Measurements from ENCODE around the gene MELK.

DNA sequence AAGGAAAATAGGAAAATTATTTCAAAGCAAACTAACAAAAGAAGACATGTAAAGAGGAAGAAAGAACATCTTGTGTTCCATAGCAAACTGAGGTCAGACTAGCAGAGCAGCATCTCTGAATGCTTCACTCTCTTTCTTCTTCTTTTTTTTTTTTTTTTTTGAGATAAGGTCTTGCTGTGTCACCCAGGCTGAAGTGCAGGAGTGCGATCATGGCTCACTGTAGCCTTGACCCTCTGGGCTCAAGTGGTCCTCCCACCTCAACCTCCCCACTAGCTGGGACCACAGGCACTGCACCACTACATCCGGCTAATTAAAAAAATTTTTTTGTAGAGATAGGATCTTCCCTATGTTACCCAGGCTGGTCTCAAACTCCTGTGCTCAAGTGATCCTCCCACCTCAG is 36.6 kb downstream of the MELK start:
- TF ChIP-seq CTCF (IDR thresholded peaks at IDR 0.05 in 4 of 5, conservative IDR thresholded peaks at IDR 0.05 in 1 of 5), result no peak
- TF ChIP-seq POLR2A (IDR thresholded peaks at IDR 0.05), result no peak

Data from gastrocnemius medialis (tissue), 4 donors.